ENCODE measurements around the gene F2.
"Not testable (repeated sequence)": the region's sequence is repeated elsewhere in the genome, so short reads cannot be mapped to it uniquely, and the experiment has no call there.

The F2 gene

GRCh38 chr11:46719048-46719542 is at the start of gene F2:
Gene F2 (plus strand): TSS chr11:46719213. CDS start chr11:46719236, 23 bp downstream.
- no peak within 1 kb of the TSS for H3K4me3 ChIP-seq (ENCODE audit: low read depth, low read length)
- TF ChIP-seq, protein P1, sequence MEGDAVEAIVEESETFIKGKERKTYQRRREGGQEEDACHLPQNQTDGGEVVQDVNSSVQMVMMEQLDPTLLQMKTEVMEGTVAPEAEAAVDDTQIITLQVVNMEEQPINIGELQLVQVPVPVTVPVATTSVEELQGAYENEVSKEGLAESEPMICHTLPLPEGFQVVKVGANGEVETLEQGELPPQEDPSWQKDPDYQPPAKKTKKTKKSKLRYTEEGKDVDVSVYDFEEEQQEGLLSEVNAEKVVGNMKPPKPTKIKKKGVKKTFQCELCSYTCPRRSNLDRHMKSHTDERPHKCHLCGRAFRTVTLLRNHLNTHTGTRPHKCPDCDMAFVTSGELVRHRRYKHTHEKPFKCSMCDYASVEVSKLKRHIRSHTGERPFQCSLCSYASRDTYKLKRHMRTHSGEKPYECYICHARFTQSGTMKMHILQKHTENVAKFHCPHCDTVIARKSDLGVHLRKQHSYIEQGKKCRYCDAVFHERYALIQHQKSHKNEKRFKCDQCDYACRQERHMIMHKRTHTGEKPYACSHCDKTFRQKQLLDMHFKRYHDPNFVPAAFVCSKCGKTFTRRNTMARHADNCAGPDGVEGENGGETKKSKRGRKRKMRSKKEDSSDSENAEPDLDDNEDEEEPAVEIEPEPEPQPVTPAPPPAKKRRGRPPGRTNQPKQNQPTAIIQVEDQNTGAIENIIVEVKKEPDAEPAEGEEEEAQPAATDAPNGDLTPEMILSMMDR (IDR thresholded peaks at IDR 0.05; ENCODE audit: low read depth, low read length), result no peak
- TF ChIP-seq, protein P2, sequence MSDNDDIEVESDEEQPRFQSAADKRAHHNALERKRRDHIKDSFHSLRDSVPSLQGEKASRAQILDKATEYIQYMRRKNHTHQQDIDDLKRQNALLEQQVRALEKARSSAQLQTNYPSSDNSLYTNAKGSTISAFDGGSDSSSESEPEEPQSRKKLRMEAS (IDR thresholded peaks at IDR 0.05; ENCODE audit: low read depth, low read length), result no peak
- no peak for DNase-seq (ENCODE audit: low read depth)

DNA sequence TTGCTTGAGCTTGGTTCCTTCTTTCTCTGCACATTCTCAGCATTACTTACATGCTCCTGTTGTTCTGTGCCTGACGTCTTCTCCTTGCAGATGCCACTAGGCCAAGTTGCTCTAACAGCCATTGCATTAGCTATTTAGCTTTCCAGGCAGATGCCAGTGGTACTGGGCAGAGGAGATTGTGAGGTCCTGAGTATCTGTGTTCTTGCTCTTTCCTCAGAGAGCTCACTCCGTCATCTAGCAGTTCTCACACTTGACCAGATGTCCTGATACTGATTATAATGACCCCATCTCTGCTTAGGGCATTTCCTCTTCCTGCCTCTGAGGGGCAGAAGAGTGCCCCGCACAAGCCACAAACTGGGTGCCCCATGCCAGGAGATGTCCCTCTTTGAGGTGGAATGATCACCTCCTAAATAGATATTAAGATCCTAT is 49.3 kb upstream of the F2 start:
- TF ChIP-seq, protein P1 (IDR thresholded peaks at IDR 0.05; ENCODE audit: low read depth, low read length), result peak; percentile 70
- TF ChIP-seq, protein P2 (IDR thresholded peaks at IDR 0.05; ENCODE audit: low read depth, low read length), result 0 out of 2 replicates have a peak, but pooled peaks have one; percentile 39
- TF ChIP-seq MYC (IDR thresholded peaks at IDR 0.05; ENCODE audit: low read depth, low read length), result peak; percentile 40
- no peak for TF ChIP-seq POLR2A (IDR thresholded peaks at IDR 0.05; ENCODE audit: extremely low read depth, insufficient read length)
- no peak overlapping the region for H3K4me3 ChIP-seq (ENCODE audit: low read depth, low read length)
- DNase-seq (ENCODE audit: low read depth), result peak; percentile 80

GRCh38 chr11:46670521-46670920 is 48.5 kb upstream of the F2 start:
- not testable (repeated sequence) for DNase-seq (ENCODE audit: low read depth); H3K4me3 ChIP-seq (ENCODE audit: low read depth, low read length)

DNA sequence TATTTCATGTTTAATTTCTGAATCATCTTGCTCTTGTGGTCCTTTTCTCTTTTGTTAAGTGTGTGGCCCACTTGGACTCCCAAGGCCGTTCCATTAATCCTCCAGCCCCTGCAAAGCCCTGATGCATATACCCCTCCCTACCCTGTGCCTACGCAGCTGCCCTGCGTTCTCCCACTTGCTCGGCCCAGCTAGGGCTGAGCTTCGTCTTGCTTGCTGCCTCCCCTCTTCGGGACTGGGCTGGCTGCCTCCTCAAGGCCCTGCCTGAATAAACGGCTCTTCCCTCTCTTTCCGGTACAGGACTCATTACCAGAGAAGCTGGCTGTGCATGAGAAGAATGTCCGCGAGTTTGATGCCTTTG is 47.1 kb upstream of the F2 start:
- TF ChIP-seq, protein P1 (IDR thresholded peaks at IDR 0.05; ENCODE audit: low read depth, low read length), result no peak
- no peak for DNase-seq (ENCODE audit: low read depth)
- no peak overlapping the region for H3K4me3 ChIP-seq (ENCODE audit: low read depth, low read length)

- TF ChIP-seq, protein P1 (IDR thresholded peaks at IDR 0.05; ENCODE audit: low read depth, low read length), result no peak
- TF ChIP-seq, protein P2 (IDR thresholded peaks at IDR 0.05; ENCODE audit: low read depth, low read length), result no peak
- TF ChIP-seq MYC (IDR thresholded peaks at IDR 0.05; ENCODE audit: low read depth, low read length) (no peak), POLR2A (IDR thresholded peaks at IDR 0.05; ENCODE audit: extremely low read depth, insufficient read length) (no peak)
- peak; percentile 52 for DNase-seq (ENCODE audit: low read depth)
- no peak overlapping the region for H3K4me3 ChIP-seq (ENCODE audit: low read depth, low read length)
Measured at GRCh38 chr11:46672381-46672839, 46.6 kb upstream of the F2 start.

GRCh38 chr11:46673713-46674462 is 45.1 kb upstream of the F2 start:
- peak overlapping the region; percentile 27 for H3K4me3 ChIP-seq (ENCODE audit: low read depth, low read length)

More at GRCh38 chr11:46673713-46674462, 45.1 kb upstream of the F2 start:
- TF ChIP-seq MYC (IDR thresholded peaks at IDR 0.05; ENCODE audit: low read depth, low read length), result no peak
- no peak for TF ChIP-seq POLR2A (IDR thresholded peaks at IDR 0.05; ENCODE audit: extremely low read depth, insufficient read length)
- TF ChIP-seq, protein P1 (IDR thresholded peaks at IDR 0.05; ENCODE audit: low read depth, low read length), result no peak
- TF ChIP-seq, protein P2 (IDR thresholded peaks at IDR 0.05; ENCODE audit: low read depth, low read length), result no peak
- peak; percentile 22 for DNase-seq (ENCODE audit: low read depth)
